WTC11 (cell line): Measurements from ENCODE around the gene AGTR1. TPM values are rescaled to one million over a fixed set of nuclear protein-coding genes. Genes with fewer than 3 reads are reported as not detected.

Source experiments
- ATAC-seq: fragments of 200-7000 bp; cut with Tn5 transposase; 2 replicates; pipeline ENCODE4 v1.10.0; 2021; ENCODE audit warnings: mild to moderate bottlenecking, moderate library complexity
- CTCF ChIA-PET: fragments of 300-600 bp; sonication (Branson Sonifier 250); formaldehyde crosslinking; loops from one replicate; lab custom pipeline; 2021; ENCODE audit warnings: antibody characterized with exemption; lab: Charles Lee
- POLR2A ChIA-PET: fragments of 350-600 bp; sonication (Branson Sonifier 250); formaldehyde crosslinking; loops from one replicate; lab custom pipeline; 2021; ENCODE audit warnings: antibody characterized with exemption; lab: Charles Lee
- DNase-seq: peaks from one replicate; pipeline ENCODE4 v3.0.0; 2021; ENCODE audit warnings: low spot score
- H3K27ac Mint-ChIP-seq: 2 replicates; pipeline ENCODE4 v1.8.0; 2021; ENCODE audit warnings: mixed read lengths
- H3K27me3 Mint-ChIP-seq: 2 replicates; pipeline ENCODE4 v1.8.0; 2021; ENCODE audit warnings: low read depth, mild to moderate bottlenecking, moderate library complexity, mixed read lengths
- H3K36me3 Mint-ChIP-seq: 2 replicates; pipeline ENCODE4 v1.8.0; 2021; ENCODE audit warnings: mixed read lengths
- H3K4me1 Mint-ChIP-seq: 2 replicates; pipeline ENCODE4 v1.8.0; 2022; ENCODE audit warnings: mixed read lengths
- H3K4me3 Mint-ChIP-seq: 2 replicates; pipeline ENCODE4 v1.8.0; 2021; ENCODE audit warnings: mild to moderate bottlenecking, moderate library complexity, mixed read lengths
- H3K9me3 Mint-ChIP-seq: 2 replicates; pipeline ENCODE4 v1.8.0; 2021; ENCODE audit warnings: mixed read lengths
- CBFB ChIP-seq: sonication (generic); formaldehyde crosslinking; IDR thresholded peaks from 2 replicates; pipeline ENCODE4 v1.8.1; 2022; ENCODE audit warnings: mild to moderate bottlenecking, low read depth, missing genetic modification reagents
- CREM ChIP-seq: sonication (generic); formaldehyde crosslinking; IDR thresholded peaks from 2 replicates; pipeline ENCODE4 v1.8.1; 2022; ENCODE audit warnings: mild to moderate bottlenecking, missing genetic modification reagents, moderate library complexity
- ELF4 ChIP-seq: sonication (generic); formaldehyde crosslinking; IDR thresholded peaks from 2 replicates; pipeline ENCODE4 v1.8.1; 2022; ENCODE audit warnings: low read depth, mild to moderate bottlenecking, moderate library complexity, missing genetic modification reagents
- EMX1 ChIP-seq: fragments of 250-450 bp; sonication (Bioruptor Pico); IDR thresholded peaks from 2 replicates; pipeline ENCODE4 v1.8.0; 2021; ENCODE audit warnings: mild to moderate bottlenecking
- ETV6 ChIP-seq: sonication (generic); formaldehyde crosslinking; IDR thresholded peaks from 2 replicates; pipeline ENCODE4 v1.8.1; 2022; ENCODE audit warnings: mild to moderate bottlenecking, missing genetic modification reagents
- FOXK1 ChIP-seq: sonication (generic); formaldehyde crosslinking; IDR thresholded peaks from 2 replicates; pipeline ENCODE4 v1.8.0; 2022; ENCODE audit warnings: mild to moderate bottlenecking, moderate library complexity, missing genetic modification reagents
- FOXP1 ChIP-seq: sonication (generic); formaldehyde crosslinking; IDR thresholded peaks from 2 replicates; pipeline ENCODE4 v1.8.0; 2022; ENCODE audit warnings: missing genetic modification reagents, mild to moderate bottlenecking, moderate library complexity, borderline replicate concordance
- GABPB1 ChIP-seq: sonication (generic); formaldehyde crosslinking; IDR thresholded peaks from 2 replicates; pipeline ENCODE4 v1.8.1; 2023; ENCODE audit warnings: mild to moderate bottlenecking, missing genetic modification reagents
- GRHL2 ChIP-seq: fragments of 250-450 bp; sonication (Bioruptor Pico); IDR thresholded peaks from 2 replicates; pipeline ENCODE4 v1.8.0; 2022; ENCODE audit warnings: mild to moderate bottlenecking, moderate library complexity; ENCODE audit not compliant: insufficient replicate concordance, severe bottlenecking
- JAZF1 ChIP-seq: fragments of 250-450 bp; sonication (Bioruptor Pico); IDR thresholded peaks from 2 replicates; pipeline ENCODE4 v1.9.0; 2021; ENCODE audit warnings: moderate library complexity, mild to moderate bottlenecking, inconsistent platforms
- MYBL2 ChIP-seq: sonication (generic); formaldehyde crosslinking; IDR thresholded peaks from 2 replicates; pipeline ENCODE4 v1.8.1; 2023; ENCODE audit warnings: mild to moderate bottlenecking, moderate library complexity, missing genetic modification reagents
- NFATC4 ChIP-seq: fragments of 250-450 bp; sonication (Bioruptor Pico); IDR thresholded peaks from 2 replicates; pipeline ENCODE4 v1.9.0; 2021; ENCODE audit warnings: mild to moderate bottlenecking
- RELA ChIP-seq: sonication (generic); formaldehyde crosslinking; IDR thresholded peaks from 2 replicates; pipeline ENCODE4 v1.8.1; 2022; ENCODE audit warnings: missing genetic modification reagents, mild to moderate bottlenecking, borderline replicate concordance
- SP1 ChIP-seq: sonication (generic); formaldehyde crosslinking; conservative IDR thresholded peaks from 2 replicates; pipeline ENCODE4 v1.8.1; 2022; ENCODE audit warnings: missing genetic modification reagents
- TCF7 ChIP-seq: sonication (generic); formaldehyde crosslinking; IDR thresholded peaks from 2 replicates; pipeline ENCODE4 v1.8.0; 2022; ENCODE audit warnings: mild to moderate bottlenecking, low read depth, missing genetic modification reagents, moderate library complexity
- TEAD4 ChIP-seq: sonication (generic); formaldehyde crosslinking; IDR thresholded peaks from 2 replicates; pipeline ENCODE4 v1.8.0; 2022; ENCODE audit warnings: mild to moderate bottlenecking, missing genetic modification reagents
- TP53 ChIP-seq: sonication (generic); formaldehyde crosslinking; IDR thresholded peaks from 2 replicates; pipeline ENCODE4 v1.8.1; 2023; ENCODE audit warnings: mild to moderate bottlenecking, missing genetic modification reagents
- ZNF219 ChIP-seq: sonication (generic); formaldehyde crosslinking; IDR thresholded peaks from 2 replicates; pipeline ENCODE4 v1.8.0; 2023; ENCODE audit warnings: missing genetic modification reagents, mild to moderate bottlenecking, borderline replicate concordance
- ZNF263 ChIP-seq: sonication (generic); formaldehyde crosslinking; IDR thresholded peaks from 2 replicates; pipeline ENCODE4 v1.8.1; 2022; ENCODE audit warnings: low read depth, mild to moderate bottlenecking, moderate library complexity, missing genetic modification reagents
- total RNA-seq: library from RNA; stranded (reverse); gene quantifications from 3 replicates; pipeline ENCODE4 v1.2.3, GENCODE V29; 2021
- TF ChIP-seq, protein P1 (sequence below): sonication (generic); formaldehyde crosslinking; IDR thresholded peaks from 2 replicates; pipeline ENCODE4 v1.8.1; 2023; ENCODE audit warnings: mild to moderate bottlenecking, missing genetic modification reagents, moderate library complexity
- TF ChIP-seq, protein P2 (sequence below): sonication (generic); formaldehyde crosslinking; IDR thresholded peaks from 2 replicates; pipeline ENCODE4 v1.8.1; 2022; ENCODE audit warnings: low read depth, missing genetic modification reagents, borderline replicate concordance
- TF ChIP-seq, protein P3 (sequence below): sonication (generic); formaldehyde crosslinking; conservative IDR thresholded peaks from 2 replicates; pipeline ENCODE4 v1.8.1; 2022; ENCODE audit warnings: mild to moderate bottlenecking, missing genetic modification reagents
- TF ChIP-seq, protein P4 (sequence below): sonication (generic); formaldehyde crosslinking; IDR thresholded peaks from 2 replicates; pipeline ENCODE4 v1.8.0; 2022; ENCODE audit warnings: mild to moderate bottlenecking, missing genetic modification reagents
- TF ChIP-seq, protein P5 (sequence below): sonication (generic); formaldehyde crosslinking; IDR thresholded peaks from 2 replicates; pipeline ENCODE4 v1.8.1; 2023; ENCODE audit warnings: mild to moderate bottlenecking, missing genetic modification reagents
- TF ChIP-seq, protein P6 (sequence below): sonication (generic); formaldehyde crosslinking; IDR thresholded peaks from 2 replicates; pipeline ENCODE4 v1.8.0; 2023; ENCODE audit warnings: missing genetic modification reagents
- TF ChIP-seq, protein P7 (sequence below): sonication (generic); formaldehyde crosslinking; IDR thresholded peaks from 2 replicates; pipeline ENCODE4 v1.8.1; 2023; ENCODE audit warnings: mild to moderate bottlenecking, missing genetic modification reagents, borderline replicate concordance

AGTR1 gene
- total RNA-seq, 1 experiment from 2014 or later: 0.13 TPM

DNA sequence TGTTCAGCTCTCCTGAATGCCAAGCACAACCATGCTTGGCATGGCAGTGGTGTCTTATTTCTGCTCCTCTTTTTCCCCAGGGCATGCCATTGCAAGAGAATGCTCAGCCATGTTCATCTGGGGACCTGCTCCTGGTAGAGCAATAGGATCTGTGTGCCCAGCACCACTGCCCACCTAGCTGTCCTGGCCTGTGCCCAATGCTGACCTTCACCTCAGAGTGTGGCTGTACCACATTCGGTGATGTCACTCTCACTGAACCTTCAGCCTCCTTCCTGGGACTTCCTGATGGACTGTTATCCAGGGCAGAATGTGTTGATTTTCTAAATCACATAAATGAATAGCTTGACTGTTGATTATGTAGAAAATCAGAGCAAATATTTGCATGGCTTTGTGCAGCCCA, 42.0 kb downstream of the AGTR1 start (continued):
- TF ChIP-seq, protein P1, sequence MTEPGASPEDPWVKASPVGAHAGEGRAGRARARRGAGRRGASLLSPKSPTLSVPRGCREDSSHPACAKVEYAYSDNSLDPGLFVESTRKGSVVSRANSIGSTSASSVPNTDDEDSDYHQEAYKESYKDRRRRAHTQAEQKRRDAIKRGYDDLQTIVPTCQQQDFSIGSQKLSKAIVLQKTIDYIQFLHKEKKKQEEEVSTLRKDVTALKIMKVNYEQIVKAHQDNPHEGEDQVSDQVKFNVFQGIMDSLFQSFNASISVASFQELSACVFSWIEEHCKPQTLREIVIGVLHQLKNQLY (CRISPR knock-in tag): no peak
- TF ChIP-seq, protein P2, sequence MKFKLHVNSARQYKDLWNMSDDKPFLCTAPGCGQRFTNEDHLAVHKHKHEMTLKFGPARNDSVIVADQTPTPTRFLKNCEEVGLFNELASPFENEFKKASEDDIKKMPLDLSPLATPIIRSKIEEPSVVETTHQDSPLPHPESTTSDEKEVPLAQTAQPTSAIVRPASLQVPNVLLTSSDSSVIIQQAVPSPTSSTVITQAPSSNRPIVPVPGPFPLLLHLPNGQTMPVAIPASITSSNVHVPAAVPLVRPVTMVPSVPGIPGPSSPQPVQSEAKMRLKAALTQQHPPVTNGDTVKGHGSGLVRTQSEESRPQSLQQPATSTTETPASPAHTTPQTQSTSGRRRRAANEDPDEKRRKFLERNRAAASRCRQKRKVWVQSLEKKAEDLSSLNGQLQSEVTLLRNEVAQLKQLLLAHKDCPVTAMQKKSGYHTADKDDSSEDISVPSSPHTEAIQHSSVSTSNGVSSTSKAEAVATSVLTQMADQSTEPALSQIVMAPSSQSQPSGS: no peak
- TF ChIP-seq GABPB1 (CRISPR knock-in tag) (no peak), TP53 (CRISPR knock-in tag) (no peak)

DNA sequence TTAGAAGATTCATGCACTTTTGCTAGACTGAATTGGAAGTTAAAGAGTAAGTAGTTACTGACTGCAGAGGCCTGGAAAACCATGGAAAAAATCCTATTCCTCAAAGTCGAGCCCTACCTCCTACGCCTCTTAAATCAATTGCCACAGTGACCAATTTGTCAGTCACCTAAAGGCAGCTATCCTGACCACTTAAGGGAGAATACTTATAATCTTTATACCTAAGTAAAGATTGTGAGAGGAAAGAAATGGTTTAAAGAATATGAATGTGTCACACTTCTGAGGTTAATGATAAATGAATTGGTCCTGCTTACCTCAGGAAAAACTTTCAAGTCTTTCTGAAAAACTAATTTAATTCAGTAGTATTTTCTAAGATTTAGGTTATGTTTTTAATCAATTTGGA, 42.6 kb downstream of the AGTR1 start:
- ChIA-PET POLR2A (interaction anchor here (0.6 kb wide), 1 partner anchor 1581 kb away, joined by 5 read pairs; no protein-coding TSS in a partner anchor), CTCF (interaction anchor here (1.3 kb wide), 1 partner anchor 21 kb away, joined by 5 read pairs; no protein-coding TSS in a partner anchor)
- no peaks in the 10 kb centered on the region for H3K4me1 Mint-ChIP-seq
- no peak overlapping the region for H3K27ac Mint-ChIP-seq
- no peak for TF ChIP-seq FOXK1 (CRISPR knock-in tag)
- no peak for TF ChIP-seq ELF4 (CRISPR knock-in tag)
- no peak for TF ChIP-seq ZNF219 (CRISPR knock-in tag)
- TF ChIP-seq CBFB (CRISPR knock-in tag): no peak
- TF ChIP-seq, protein P1 (CRISPR knock-in tag): no peak
- no peak for TF ChIP-seq CREM (CRISPR knock-in tag)
- TF ChIP-seq TCF7 (CRISPR knock-in tag): no peak
- TF ChIP-seq EMX1 (CRISPR knock-in tag): no peak
- no peak for TF ChIP-seq JAZF1
- TF ChIP-seq, protein P3, sequence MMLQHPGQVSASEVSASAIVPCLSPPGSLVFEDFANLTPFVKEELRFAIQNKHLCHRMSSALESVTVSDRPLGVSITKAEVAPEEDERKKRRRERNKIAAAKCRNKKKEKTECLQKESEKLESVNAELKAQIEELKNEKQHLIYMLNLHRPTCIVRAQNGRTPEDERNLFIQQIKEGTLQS (CRISPR knock-in tag): no peak
- TF ChIP-seq GRHL2: no peak
- H3K4me3 Mint-ChIP-seq: no peak overlapping the region
- no peak for DNase-seq
- no peaks in the 10 kb centered on the region for H3K27me3 Mint-ChIP-seq
- H3K9me3 Mint-ChIP-seq: no peaks in the 10 kb centered on the region
- no peaks in the 10 kb centered on the region for H3K36me3 Mint-ChIP-seq
- no peak for ATAC-seq

DNA sequence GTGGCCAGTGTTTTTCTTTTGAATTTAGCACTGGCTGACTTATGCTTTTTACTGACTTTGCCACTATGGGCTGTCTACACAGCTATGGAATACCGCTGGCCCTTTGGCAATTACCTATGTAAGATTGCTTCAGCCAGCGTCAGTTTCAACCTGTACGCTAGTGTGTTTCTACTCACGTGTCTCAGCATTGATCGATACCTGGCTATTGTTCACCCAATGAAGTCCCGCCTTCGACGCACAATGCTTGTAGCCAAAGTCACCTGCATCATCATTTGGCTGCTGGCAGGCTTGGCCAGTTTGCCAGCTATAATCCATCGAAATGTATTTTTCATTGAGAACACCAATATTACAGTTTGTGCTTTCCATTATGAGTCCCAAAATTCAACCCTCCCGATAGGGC, 43.5 kb downstream of the AGTR1 start:
- CTCF ChIA-PET: interaction anchor here (0.8 kb wide), 1 partner anchor 22 kb away, joined by 3 read pairs; no protein-coding TSS in a partner anchor
- no peak for TF ChIP-seq ZNF263 (CRISPR knock-in tag)
- TF ChIP-seq FOXP1 (CRISPR knock-in tag): no peak
- TF ChIP-seq, protein P4, sequence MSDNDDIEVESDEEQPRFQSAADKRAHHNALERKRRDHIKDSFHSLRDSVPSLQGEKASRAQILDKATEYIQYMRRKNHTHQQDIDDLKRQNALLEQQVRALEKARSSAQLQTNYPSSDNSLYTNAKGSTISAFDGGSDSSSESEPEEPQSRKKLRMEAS (CRISPR knock-in tag): no peak
- no peak for TF ChIP-seq RELA (CRISPR knock-in tag)
- TF ChIP-seq MYBL2: no peak
- TF ChIP-seq TEAD4 (CRISPR knock-in tag): no peak
- TF ChIP-seq ETV6 (CRISPR knock-in tag): no peak
- TF ChIP-seq, protein P5, sequence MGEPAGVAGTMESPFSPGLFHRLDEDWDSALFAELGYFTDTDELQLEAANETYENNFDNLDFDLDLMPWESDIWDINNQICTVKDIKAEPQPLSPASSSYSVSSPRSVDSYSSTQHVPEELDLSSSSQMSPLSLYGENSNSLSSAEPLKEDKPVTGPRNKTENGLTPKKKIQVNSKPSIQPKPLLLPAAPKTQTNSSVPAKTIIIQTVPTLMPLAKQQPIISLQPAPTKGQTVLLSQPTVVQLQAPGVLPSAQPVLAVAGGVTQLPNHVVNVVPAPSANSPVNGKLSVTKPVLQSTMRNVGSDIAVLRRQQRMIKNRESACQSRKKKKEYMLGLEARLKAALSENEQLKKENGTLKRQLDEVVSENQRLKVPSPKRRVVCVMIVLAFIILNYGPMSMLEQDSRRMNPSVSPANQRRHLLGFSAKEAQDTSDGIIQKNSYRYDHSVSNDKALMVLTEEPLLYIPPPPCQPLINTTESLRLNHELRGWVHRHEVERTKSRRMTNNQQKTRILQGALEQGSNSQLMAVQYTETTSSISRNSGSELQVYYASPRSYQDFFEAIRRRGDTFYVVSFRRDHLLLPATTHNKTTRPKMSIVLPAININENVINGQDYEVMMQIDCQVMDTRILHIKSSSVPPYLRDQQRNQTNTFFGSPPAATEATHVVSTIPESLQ (CRISPR knock-in tag): no peak
- TF ChIP-seq SP1: no peak
- no peak for TF ChIP-seq NFATC4 (CRISPR knock-in tag)
- TF ChIP-seq, protein P6, sequence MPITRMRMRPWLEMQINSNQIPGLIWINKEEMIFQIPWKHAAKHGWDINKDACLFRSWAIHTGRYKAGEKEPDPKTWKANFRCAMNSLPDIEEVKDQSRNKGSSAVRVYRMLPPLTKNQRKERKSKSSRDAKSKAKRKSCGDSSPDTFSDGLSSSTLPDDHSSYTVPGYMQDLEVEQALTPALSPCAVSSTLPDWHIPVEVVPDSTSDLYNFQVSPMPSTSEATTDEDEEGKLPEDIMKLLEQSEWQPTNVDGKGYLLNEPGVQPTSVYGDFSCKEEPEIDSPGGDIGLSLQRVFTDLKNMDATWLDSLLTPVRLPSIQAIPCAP: no peak
- TF ChIP-seq, protein P7, sequence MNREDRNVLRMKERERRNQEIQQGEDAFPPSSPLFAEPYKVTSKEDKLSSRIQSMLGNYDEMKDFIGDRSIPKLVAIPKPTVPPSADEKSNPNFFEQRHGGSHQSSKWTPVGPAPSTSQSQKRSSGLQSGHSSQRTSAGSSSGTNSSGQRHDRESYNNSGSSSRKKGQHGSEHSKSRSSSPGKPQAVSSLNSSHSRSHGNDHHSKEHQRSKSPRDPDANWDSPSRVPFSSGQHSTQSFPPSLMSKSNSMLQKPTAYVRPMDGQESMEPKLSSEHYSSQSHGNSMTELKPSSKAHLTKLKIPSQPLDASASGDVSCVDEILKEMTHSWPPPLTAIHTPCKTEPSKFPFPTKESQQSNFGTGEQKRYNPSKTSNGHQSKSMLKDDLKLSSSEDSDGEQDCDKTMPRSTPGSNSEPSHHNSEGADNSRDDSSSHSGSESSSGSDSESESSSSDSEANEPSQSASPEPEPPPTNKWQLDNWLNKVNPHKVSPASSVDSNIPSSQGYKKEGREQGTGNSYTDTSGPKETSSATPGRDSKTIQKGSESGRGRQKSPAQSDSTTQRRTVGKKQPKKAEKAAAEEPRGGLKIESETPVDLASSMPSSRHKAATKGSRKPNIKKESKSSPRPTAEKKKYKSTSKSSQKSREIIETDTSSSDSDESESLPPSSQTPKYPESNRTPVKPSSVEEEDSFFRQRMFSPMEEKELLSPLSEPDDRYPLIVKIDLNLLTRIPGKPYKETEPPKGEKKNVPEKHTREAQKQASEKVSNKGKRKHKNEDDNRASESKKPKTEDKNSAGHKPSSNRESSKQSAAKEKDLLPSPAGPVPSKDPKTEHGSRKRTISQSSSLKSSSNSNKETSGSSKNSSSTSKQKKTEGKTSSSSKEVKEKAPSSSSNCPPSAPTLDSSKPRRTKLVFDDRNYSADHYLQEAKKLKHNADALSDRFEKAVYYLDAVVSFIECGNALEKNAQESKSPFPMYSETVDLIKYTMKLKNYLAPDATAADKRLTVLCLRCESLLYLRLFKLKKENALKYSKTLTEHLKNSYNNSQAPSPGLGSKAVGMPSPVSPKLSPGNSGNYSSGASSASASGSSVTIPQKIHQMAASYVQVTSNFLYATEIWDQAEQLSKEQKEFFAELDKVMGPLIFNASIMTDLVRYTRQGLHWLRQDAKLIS (CRISPR knock-in tag): no peak

More for the DNA sequence above, 43.5 kb downstream of the AGTR1 start:
- DNase-seq (no peak), ATAC-seq (no peak)
- H3K4me3 Mint-ChIP-seq: no peak overlapping the region
- no peaks in the 10 kb centered on the region for H3K27me3 Mint-ChIP-seq
- H3K27ac Mint-ChIP-seq: no peak overlapping the region
- POLR2A ChIA-PET: no interaction called here
- H3K36me3 Mint-ChIP-seq: no peaks in the 10 kb centered on the region
- no peaks in the 10 kb centered on the region for H3K9me3 Mint-ChIP-seq
- H3K4me1 Mint-ChIP-seq: no peaks in the 10 kb centered on the region
